ENCODE measurements around the gene MAP3K20.

Gene MAP3K20

GRCh38 chr2:173207124-173207523 lies 131.5 kb downstream of the MAP3K20 start:
- peak; percentile 1 for DNase-seq

- DNase-seq: peak; percentile 61
Measured at GRCh38 chr2:173210270-173211196, 134.9 kb downstream of the MAP3K20 start.

- DNase-seq: no peak
Measured at GRCh38 chr2:173213181-173213580, 137.5 kb downstream of the MAP3K20 start.

- DNase-seq: no peak
Measured at GRCh38 chr2:173214213-173214612, 138.6 kb downstream of the MAP3K20 start.

GRCh38 chr2:173215316-173215715 lies 139.7 kb downstream of the MAP3K20 start:
- no peak for DNase-seq

GRCh38 chr2:173216051-173216450 lies 140.4 kb downstream of the MAP3K20 start:
- no peak for DNase-seq

GRCh38 chr2:173216668-173217067 lies 141.0 kb downstream of the MAP3K20 start:
- no peak for DNase-seq

GRCh38 chr2:173217116-173217840 lies 141.6 kb downstream of the MAP3K20 start:
- no peak for DNase-seq

- no peak for DNase-seq
Measured at GRCh38 chr2:173218326-173219056, 142.8 kb downstream of the MAP3K20 start.

GRCh38 chr2:173221132-173221695 lies 145.6 kb downstream of the MAP3K20 start:
- DNase-seq: no peak

- no peak for DNase-seq
Measured at GRCh38 chr2:173221937-173222594, 146.4 kb downstream of the MAP3K20 start.

- DNase-seq: no peak
Measured at GRCh38 chr2:173223871-173224270, 148.2 kb downstream of the MAP3K20 start.

GRCh38 chr2:173226899-173227698 lies 151.5 kb downstream of the MAP3K20 start:
- DNase-seq: peak; percentile 20

GRCh38 chr2:173229086-173229485 lies 153.4 kb downstream of the MAP3K20 start:
- DNase-seq: no peak

- no peak for DNase-seq
Measured at GRCh38 chr2:173230181-173230580, 154.5 kb downstream of the MAP3K20 start.

- DNase-seq: peak; percentile 62
Measured at GRCh38 chr2:173231042-173231441, 155.4 kb downstream of the MAP3K20 start.

- no peak for DNase-seq
Measured at GRCh38 chr2:173231465-173231864, 155.8 kb downstream of the MAP3K20 start.

GRCh38 chr2:173232956-173233744 lies 157.5 kb downstream of the MAP3K20 start:
- no peak for DNase-seq

GRCh38 chr2:173235947-173236803 lies 160.5 kb downstream of the MAP3K20 start:
- DNase-seq: no peak

GRCh38 chr2:173238385-173238784 lies 162.7 kb downstream of the MAP3K20 start:
- peak; percentile 78 for DNase-seq
